Femur (tissue), 1 donor: ENCODE data around the gene DCDC2C.

ENCODE experiments used
- DNase-seq: peaks from one replicate; pipeline ENCODE4 v3.0.0-alpha.2; 2017

DCDC2C gene

DNA sequence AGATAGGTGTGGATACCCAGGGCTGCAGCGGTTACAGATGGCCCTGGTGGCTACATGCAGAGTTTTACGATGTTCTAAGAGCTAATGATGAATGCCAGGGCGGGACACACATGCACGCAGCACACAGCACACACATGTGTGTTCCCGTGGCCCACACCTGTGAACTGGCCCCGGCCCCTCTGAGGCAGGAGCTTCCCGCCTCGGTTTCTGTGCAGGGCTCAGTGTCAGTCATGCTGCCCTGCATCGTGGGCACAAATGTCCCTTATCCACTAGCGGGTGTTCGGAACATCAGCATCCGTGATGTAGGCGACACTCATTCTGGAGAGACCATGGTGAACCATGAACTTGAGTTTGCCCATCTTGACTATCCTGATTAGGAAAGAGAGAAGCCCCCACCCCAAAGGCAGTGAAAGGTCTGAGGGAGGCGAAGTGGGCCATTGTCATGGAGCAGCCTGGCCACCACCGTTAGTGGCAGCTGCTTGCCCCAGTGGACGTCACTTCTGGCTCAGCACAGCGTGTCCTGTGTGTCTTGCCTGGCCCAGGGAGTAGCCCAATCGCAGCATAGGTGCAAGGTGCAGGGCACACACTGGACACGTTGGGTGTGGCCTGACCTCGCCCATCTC is 43.8 kb downstream of the DCDC2C start:
- no peak for DNase-seq

DNA sequence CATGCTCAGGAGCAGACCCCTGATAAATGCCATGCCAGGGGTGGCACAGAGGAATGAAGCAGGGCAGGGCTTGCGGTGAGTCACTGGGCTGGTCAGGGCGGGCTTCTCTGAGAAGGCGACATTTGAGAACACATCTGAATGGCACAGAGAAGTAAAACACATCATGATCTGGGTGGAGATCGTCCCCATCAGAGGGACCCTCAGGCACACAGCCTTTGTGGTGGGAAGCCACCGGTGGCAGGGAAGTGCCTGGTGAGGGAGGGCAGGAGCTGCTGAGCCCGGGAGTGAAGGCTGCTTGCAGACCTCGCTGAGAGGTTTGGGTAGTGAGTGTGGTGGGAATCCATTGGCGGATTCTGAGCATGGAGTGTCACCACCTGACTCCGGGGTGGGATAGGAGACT is 44.5 kb downstream of the DCDC2C start:
- DNase-seq, result no peak

DNA sequence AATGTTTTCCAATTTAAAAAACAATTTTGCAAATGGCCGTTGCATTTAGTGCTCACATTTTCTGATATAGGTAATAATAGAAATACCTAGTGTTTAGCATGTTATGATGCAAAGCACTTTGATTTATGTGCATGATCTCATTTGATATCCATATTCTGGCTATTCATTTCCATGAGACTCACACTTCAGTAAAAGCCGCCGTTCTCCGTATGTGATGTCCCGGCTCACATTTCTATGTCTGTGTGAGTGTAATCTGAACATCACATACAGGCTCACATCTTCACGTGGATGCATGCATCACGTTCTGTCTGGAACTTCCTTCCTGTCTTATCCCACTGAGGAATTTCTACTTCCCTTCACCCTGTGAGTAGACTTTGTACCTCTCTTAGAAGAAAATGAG is 45.8 kb downstream of the DCDC2C start:
- no peak for DNase-seq

DNA sequence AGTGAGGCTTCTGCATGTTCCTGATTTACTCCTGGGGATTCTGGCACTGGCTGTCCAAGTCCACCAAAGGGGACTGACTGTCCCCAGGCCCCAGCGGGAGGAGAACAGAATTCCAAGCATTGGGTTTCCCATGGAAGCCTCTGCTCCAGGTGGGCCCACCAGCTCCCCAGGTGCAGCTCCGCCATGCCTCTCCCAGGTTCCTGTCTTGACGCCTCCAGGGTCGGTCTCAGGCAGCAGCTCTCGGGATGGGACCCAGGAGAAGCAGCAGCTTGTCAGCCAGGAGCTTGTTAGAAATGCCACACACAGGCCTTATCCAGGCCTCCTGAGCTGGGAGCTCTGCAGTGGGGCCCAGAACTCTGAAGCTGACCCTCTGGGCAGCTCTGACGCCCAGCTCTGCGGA is 47.9 kb downstream of the DCDC2C start:
- no peak for DNase-seq

DNA sequence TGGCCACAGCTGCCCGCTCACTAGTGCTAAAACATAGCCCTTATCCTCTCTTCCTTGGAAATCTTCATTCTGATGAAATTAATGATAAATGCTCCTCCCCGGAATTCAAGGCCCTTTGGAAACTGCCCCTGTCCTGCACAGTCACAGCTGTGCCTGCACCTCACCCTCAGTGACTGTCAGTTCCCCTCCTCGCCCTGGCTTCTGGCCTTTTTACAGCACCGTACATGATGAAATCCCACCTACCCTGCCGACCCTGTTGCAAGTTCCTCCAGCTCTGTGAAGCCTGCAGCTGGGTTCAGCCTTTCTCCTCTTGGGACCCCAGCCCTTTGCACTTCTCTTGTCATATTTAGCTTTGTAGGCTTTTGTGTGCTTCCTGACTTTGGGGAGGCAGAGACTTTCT is 48.4 kb downstream of the DCDC2C start:
- no peak for DNase-seq

DNA sequence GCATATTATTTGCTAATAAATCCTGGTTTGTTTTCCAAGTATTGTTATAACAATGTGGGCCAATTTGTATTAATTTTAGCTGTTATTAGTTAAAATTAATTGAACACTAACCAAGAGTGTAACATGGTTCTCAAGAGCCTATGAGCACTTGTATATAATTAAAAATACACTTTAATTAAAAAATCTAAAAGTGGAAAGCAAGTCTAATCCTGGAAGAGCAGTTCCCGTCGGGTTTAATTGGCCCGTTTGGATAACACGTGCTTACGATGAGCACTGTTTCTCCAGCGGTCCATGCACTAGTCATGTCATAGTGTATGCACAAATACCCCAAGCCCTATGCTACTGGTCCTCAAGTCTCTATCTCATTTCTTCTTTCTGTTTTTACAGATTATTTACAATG is 49.0 kb downstream of the DCDC2C start:
- no peak for DNase-seq

DNA sequence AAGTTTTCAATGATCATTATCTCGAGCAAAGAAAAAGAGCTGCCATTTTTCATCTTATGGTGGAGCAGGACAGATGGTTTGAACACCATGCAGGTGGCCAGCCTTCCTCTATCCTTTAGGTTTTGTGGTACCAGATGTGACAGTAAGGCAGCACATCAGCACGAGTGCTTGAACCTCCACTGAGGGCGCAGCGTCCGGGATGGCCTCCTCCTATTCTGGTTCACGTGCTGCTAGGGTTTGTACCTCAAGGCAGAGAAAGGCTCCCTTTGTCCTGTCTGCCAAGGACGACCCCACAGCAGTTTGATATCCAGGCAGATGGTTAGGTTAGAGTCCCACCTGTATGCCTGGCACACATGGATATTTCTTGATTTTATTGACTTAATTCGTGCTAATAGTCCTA is 50.2 kb downstream of the DCDC2C start:
- no peak for DNase-seq

DNA sequence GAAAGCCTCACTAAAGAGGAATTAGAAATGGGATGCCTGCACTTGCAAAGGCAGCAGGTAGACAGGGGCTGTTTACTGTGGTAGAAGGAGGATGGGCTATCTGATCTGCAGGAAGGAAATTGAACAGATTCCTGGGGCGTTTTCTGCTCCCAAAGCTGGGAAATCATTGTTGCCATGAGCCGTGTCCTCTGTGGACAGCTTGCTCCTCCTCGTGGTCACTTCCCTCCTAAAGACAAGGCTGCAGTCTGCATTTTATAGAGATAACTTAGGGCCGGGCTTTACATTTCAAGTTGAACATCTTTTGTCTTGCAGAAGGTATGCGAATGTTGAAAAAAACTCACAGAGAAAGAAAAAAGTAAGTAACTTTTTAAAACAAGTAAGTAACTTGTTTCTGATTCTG is 50.9 kb downstream of the DCDC2C start:
- DNase-seq, result no peak

DNA sequence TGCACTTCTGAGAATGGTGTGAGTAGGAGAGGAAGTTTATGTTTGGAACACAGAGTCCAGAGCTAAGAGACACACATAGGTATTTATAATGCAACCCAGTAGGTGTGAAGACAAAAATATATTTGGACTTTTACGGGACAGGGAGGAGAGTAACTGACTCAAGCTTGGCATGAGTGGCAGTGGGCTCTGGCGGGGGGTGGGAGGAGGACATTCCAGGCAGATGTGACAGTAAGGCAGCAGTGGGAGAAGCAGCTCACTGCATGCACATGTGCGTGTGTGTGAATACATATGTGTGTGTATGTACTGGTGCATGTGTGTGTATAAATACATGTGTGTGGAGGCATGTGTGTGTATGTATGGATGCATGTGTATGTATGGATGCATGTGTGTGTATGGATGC is 51.4 kb downstream of the DCDC2C start:
- no peak for DNase-seq

DNA sequence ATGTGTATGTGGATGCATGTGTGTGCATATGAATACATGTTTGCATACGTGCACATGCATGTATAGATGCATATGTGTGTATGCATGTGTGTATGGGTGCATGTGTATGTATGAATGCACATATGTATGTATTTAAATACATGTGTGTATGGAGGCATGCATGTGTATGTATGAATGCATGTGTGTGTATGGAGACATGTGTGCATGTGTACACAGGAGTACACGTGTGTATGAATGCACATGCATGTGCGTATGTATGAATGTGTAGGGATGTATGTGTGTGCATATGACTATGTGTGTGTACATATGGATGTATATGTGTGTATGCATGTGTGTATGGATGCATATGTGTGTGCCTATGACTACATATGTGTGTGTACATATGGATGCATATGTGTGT is 51.9 kb downstream of the DCDC2C start:
- no peak for DNase-seq

DNA sequence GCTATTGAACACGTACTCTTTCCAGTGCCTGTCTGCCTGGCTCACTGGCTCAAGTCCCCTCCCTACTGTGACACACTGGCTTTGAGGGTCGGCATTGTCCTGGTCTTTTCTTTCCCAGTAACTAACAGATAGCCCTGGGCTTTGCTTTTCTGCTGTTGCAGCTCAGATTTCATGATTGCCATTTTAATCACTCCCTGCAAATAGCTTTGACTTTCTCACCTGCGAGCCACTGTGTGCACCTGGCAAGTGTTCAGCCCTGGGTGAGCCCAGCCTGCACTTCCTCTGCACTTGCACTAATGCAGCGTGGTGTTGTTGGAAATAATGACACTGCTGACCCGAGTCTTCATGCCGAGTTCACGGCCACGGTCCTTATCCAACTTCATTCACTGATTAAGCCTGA is 52.9 kb downstream of the DCDC2C start:
- DNase-seq, result no peak

DNA sequence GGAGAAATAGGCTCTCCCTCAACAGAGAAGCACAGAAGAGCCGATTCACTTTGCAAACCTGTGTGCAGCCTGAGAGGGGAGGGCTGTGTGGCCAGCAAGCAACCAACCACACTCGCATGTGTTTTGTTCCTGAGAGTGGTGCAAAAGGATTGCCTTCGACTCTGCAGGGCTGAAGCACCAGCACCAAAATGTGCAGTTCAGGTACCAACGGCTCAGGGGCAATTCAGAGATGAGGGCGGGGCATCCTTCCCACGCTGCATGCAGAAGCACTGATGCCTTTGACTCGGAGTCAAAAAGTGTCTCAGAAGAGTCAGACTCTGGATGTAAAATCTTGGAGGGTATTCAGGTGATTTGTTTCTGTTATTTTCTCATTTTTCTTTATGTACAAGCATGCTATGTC is 55.5 kb downstream of the DCDC2C start:
- DNase-seq, result no peak

DNA sequence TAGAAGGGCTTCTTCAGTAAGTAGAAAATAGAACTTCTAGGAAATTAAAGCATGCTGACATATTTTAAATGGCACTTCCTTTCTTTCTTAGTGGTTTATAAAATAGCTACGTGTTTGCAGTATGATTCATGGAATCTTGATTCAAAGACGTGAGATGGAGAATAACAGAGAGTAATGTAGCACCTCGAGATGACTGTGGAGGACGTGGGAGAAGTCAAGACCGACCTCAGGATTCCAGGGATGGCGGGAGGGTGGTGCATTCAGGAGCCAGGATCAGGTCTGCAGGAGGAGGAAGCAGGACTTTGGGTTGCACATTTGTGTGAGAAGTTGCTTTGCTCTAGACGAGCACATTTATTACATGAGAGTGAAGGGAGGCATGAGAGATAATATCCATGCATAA is 56.0 kb downstream of the DCDC2C start:
- no peak for DNase-seq

DNA sequence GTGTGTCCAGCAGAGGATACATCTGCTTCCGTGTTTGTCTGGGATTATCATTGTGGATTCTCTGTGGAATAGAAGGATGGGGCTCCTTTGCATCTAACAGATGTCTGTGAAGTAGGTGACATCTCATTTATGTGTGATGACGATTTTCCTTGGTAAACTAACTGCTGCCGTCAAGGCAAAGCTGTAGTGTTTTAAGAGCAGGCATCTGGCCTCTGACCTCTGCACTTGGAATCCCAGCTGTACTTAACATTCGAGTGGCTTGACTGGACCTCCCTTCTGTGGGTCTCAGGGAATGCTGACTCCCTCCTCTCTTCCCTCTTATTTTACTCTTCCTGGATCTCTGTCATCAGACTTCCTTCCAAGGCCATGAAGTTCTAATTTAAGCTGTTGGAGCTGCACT is 56.4 kb downstream of the DCDC2C start:
- DNase-seq, result no peak

DNA sequence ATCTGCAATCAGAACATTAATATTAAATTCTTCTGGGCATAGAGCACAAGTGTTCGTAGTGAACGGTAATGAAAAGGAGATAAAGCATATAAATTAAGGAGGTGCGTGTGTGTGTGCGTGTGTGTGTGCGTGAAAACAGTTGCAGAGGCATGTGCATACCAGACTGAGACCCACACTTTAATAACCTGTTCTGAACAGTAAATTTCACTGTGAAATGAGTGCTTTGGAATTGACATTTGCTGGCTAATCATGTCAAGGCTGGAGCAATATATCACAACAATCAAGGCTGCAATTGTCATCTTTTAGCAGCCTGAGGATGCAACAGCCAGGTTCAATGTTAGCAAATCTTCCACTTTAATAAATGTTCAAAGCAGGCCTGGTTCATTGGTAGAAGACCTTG is 57.9 kb downstream of the DCDC2C start:
- DNase-seq, result no peak

DNA sequence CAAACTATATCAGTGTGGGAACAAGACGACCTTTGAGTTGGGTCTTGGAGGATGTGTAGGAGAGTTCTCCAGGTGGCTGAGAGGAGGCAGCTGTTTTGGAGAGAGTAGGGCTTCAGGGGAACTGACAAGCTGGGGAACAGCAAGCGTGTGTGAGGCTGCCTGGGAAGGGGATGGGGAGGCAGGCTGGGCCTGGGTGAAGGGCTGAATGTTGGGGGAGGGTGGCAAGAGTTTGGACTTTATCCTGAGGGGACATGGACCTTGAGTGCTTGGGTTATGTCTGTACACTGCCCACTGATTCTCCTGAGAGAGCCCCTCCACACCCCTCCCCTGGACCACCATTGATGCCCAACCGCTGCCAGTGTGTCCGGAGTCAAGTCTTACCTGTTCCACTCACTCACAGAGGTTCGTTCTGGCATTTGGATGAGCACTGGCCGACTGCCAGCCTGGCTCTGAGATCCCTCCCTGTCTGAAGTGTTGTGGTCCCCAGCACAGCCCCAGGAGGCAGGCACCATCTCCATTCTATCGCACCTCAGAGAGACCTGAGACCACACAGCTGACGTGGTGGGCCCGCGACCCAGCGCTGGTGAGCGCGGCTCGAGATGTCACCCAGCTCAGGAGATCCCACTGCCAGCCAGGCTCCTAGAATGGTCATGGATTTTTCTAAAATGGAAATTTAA is 59.5 kb downstream of the DCDC2C start:
- no peak for DNase-seq

DNA sequence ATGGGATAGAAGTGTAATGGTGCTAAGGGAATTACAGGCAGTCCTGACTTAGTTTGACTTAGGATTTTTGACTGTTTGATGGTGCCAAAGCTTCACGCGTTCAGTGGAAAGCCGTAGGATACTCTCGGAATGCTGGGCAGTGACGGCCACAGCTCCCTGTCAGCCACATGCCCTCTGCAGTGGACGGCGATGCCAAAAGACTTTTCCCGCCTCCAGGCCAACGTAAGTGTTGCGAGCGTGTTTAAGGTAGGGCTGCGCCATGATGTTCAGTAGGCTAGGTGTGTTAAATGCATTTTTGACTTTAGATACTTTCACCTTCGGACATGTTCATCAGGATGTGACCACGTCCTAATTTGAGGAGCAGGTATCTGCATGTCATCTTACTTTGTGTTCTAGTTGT is 63.4 kb downstream of the DCDC2C start:
- no peak for DNase-seq

DNA sequence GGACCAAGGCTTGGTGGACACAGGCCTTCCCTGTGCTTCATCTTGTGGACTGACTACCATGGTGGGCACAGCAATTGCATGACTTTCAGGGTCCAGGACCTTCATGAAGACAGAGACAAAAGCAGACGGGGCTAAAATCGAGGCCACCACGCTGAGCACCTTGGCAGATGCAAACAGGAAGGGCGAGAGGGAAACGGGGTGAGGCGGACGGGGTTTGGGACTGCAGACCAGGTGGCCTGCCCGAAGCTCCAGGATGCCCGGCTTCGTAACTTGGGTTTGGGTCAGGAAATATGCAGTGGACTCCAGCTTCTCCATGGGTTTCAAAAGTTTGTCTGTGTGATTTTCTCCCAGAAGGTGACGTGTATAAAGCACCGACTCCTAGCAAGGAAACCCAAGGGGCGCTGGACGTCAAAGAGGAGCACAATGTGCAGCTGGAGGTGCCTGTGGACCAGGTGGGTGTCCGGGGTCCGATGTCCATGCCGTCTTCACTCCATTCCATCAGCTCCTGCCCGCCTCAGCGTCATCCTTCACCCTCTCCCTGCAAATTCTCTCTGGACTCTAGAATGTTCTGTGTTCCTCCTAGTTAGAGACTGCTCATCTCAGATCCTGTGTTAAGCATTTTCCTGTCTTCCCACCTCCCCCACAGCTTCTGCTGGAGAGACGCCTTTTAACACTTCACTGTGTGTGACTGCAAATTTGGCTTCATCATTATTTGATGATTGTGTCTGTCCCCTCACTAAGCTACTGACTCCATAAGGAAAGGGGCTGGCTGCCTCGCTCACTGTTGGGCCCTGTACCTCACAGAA is 65.8 kb downstream of the DCDC2C start:
- no peak for DNase-seq

DNA sequence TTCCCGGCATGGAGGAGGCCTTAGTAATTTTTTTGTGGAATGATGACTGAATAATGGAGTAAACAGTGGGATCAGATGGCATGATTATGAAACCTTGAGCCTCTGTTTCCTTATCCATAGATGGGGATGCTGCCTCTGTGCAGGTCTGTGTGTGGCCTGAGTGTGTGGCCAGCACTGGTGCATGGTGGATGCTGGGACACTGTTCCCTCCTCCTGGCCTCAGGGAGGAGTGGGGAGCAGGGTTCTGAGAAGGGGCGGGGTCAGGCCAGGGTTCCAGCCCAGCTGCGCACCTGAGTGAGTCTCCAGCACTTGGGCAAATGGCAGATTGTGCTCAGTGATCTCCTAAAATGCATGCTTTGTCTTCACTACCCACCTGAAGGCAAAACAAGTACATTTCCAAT is 66.4 kb downstream of the DCDC2C start:
- DNase-seq, result no peak

DNA sequence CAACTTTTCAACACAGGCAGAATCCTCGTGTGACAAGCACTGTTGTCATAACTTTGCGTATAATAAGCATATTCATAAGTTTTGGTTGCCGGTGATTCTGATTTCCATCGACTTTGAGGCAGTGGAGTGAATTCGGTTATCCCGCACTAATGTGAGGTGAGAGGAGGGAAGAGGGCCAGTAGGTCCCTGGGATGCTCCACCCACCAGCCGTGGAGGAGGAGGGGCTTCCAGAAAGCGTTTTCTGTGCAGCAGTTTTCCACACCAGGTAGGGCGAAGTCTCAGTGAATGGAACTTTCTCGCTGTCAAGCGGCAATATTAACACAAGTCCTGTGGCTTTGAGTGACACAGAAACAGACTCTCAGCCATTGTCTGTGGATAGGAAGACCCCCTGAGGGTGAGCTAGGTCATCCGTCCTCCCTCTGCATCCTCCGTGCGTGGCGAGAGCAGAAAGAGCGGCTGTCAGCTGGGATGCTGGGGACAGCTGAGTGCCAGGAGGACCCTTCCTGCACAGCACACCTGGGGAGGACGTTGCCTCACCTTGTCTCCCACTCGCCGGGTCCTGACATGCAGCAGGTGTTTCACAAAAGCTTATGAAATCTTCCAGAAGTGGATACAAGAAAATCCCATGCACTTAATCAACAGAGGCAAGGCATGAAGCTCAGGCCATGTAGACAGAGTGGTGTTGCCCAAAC is 67.5 kb downstream of the DCDC2C start:
- DNase-seq, result no peak

DNA sequence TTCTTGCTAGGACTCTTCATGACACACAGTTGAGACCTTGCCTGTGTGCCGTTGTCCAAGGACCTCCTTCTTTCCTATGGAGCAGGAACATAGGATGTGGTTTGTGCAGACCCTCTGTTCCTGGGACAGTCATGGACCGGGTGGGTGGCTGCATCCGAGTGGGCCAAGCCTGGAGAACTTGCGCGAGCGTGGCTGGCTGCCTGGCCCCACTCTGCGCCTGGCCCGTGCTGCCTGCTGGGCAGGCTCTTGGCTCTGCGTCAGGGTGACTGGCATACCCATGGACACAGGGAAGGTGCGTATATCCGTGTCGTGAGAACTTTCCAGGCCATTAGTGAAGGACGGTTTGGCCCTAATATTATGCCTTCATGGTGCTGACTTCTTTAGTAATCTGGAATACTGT is 68.2 kb downstream of the DCDC2C start:
- no peak for DNase-seq

DNA sequence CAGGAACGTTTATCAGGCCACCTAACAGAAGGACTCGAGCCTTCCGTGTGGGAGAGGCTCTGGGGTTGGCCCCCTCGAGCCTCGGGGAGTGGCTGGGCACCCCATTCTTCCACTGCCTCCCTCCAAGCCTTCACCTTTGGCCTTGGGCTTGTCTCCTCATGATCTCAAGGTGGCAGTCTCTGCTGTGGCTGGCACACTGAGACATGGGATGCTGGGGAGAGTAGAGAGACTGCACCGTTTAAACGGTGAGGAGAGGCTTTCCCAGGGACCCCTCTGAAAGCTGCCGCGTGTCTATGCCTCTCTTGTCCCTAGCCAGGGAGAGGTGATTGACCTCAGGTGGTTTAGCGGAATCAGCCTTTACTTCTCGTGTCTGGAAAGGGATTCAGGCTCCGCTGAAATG is 71.0 kb downstream of the DCDC2C start:
- DNase-seq, result no peak

DNA sequence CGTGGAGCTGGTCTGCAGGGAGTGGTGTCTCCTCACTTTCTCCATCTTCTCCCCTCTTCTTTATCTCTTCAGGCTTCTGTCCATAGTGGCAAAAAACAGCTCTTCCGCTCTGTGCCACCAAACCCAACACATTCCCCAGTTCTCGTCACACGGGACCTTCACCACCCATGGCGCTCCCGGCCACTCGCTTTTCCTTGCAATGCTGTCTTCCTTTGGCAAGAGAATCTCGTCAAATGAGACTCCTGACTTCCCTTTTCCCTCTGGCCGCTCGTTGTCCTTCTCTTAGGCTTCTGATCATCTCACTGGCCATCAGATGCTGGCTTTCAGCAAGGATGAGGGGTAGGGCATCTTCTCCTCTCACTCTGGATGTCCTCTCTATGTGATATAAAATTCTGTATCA is 72.9 kb downstream of the DCDC2C start:
- DNase-seq, result no peak

DNA sequence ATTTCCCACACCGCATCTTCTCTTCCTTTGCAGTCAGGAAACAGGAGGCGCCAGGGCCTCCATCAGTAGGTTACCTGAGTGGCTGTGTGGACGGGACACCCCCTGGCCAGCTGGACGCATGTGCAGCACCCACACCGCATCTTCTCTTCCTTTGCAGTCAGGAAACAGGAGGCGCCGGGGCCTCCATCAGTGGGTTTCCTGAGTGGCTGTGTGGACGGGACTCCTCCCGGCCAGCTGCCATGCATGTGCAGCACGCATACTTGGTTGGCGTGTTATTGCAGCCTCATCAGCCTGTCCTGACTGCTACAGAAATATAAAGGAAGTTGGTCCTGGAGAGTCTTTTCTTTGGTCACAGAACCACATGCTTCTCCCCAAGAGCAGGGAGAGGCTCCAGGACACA is 74.6 kb downstream of the DCDC2C start:
- no peak for DNase-seq
